HFFc6 (cell line): ENCODE data around the gene EVPL. TPM values are rescaled to one million over a fixed set of nuclear protein-coding genes. Genes with fewer than 3 reads are reported as not detected.

Experiments
- DNase-seq: peaks from one replicate; pipeline ENCODE4 v3.0.0-alpha.2; 2018
- H3K27ac Mint-ChIP-seq: 2 replicates; pipeline ENCODE4 v1.8.0; 2020; ENCODE audit warnings: mild to moderate bottlenecking, mixed read lengths
- H3K27me3 Mint-ChIP-seq: 2 replicates; pipeline ENCODE4 v1.8.0; 2021; ENCODE audit warnings: mild to moderate bottlenecking, moderate library complexity, mixed read lengths; ENCODE audit not compliant: insufficient read depth
- H3K36me3 Mint-ChIP-seq: 2 replicates; pipeline ENCODE4 v1.8.0; 2021; ENCODE audit warnings: low read depth, mixed read lengths
- H3K4me1 Mint-ChIP-seq: 2 replicates; pipeline ENCODE4 v1.8.0; 2020; ENCODE audit warnings: low read depth, mixed read lengths
- H3K4me3 Mint-ChIP-seq: 2 replicates; pipeline ENCODE4 v1.8.0; 2020; ENCODE audit warnings: mild to moderate bottlenecking, moderate library complexity, mixed read lengths
- H3K9me3 Mint-ChIP-seq: 2 replicates; pipeline ENCODE4 v1.8.0; 2020; ENCODE audit warnings: mild to moderate bottlenecking, mixed read lengths
- total RNA-seq, 6 experiments: library from RNA; stranded (reverse); fragmentation: NEBNext Ultra II Directional; extraction: Animal tissue kit (Norgen Biotek cat#: 25700); gene quantifications; 2 replicates in 1 of 6; 3 replicates in 5 of 6; pipeline ENCODE4 v1.2.3, GENCODE V29; 2021
- TF ChIP-seq, protein P1 (sequence below): fragments of 200-600 bp; sonication (generic); IDR thresholded peaks from 2 replicates; pipeline ENCODE4 v1.5.0; 2021; ENCODE audit warnings: antibody characterized with exemption, mild to moderate bottlenecking

Gene EVPL
- total RNA-seq, 6 experiments from 2014 or later, result not detected

- Mint-ChIP-seq H3K27me3 (peaks cover 24% of the 10 kb centered on the region), H3K4me1 (peaks cover 4% of the 10 kb centered on the region), H3K9me3 (no peaks in the 10 kb centered on the region), H3K36me3 (no peaks in the 10 kb centered on the region), H3K4me3 (no peak overlapping the region), H3K27ac (no peak overlapping the region)
- DNase-seq, result no peak
- TF ChIP-seq, protein P1, sequence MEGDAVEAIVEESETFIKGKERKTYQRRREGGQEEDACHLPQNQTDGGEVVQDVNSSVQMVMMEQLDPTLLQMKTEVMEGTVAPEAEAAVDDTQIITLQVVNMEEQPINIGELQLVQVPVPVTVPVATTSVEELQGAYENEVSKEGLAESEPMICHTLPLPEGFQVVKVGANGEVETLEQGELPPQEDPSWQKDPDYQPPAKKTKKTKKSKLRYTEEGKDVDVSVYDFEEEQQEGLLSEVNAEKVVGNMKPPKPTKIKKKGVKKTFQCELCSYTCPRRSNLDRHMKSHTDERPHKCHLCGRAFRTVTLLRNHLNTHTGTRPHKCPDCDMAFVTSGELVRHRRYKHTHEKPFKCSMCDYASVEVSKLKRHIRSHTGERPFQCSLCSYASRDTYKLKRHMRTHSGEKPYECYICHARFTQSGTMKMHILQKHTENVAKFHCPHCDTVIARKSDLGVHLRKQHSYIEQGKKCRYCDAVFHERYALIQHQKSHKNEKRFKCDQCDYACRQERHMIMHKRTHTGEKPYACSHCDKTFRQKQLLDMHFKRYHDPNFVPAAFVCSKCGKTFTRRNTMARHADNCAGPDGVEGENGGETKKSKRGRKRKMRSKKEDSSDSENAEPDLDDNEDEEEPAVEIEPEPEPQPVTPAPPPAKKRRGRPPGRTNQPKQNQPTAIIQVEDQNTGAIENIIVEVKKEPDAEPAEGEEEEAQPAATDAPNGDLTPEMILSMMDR, result no peak
These were observed 8.3 kb downstream of the EVPL start for GRCh38 chr17:76018801-76019200.

DNA sequence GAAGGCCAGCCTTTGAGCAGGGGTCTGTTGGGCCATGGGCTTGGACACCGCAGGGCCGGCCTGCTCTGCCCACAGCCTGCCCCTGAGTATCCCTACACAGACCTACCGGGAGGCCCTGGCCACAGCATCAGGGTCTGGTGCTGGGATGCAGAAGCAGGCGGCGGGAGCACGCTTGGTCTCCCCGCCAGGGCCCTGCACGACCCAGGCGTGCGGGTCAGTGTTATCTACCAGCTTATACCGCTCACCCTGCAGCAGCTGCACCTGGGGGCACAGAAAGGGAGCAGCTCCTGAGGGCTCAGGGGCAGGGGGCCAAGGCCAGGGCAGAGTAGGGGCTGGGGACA lies 8.8 kb downstream of the EVPL start:
- DNase-seq, result no peak
- Mint-ChIP-seq H3K4me3 (no peak overlapping the region), H3K27me3 (peaks cover 24% of the 10 kb centered on the region), H3K27ac (no peak overlapping the region), H3K4me1 (peaks cover 9% of the 10 kb centered on the region), H3K36me3 (no peaks in the 10 kb centered on the region), H3K9me3 (no peaks in the 10 kb centered on the region)
- TF ChIP-seq, protein P1, result no peak

DNA sequence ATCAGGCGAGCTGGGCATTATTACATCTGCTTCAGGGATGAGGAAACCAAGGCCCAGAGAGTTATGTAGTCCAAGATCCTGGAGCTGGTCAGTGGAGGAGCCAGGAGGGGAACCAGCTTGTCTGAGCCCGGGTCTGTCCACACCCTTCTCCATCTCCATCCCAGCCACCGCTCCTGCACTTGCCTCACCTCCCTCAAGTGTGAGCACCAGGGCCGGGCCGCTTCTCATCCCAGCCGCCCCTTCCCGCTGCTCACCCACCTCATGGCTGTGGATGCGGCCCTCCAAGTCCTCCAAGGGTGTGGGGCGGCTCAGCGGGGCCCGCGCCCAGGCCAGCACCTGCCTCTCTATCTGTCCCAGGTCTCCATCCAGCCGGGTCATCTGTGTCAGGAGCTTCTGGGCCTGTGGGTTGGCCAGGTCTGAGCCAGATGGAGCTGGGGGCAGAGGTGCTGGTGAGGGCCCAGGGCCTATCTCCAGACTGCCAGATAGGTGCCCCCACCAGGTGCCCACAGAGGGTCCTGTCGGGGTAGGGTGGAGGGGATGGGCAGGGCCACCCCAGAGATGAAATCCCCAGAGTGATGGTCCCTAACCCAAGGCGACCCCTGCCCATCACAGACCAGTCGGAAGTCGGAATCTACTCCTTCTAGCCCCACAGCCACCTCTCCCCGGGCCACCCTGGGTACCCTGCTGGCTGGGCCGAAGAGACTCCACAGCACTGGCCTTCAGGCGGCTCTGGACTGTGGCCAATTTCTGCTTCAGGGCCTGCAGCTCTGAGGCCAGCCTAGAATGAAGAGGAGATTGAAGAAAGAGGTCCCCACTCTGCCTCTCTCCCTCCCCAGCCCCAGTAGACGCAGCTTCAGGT lies 9.4 kb downstream of the EVPL start:
- TF ChIP-seq, protein P1, result no peak
- DNase-seq, result no peak
- peaks cover 11% of the 10 kb centered on the region for H3K4me1 Mint-ChIP-seq

DNA sequence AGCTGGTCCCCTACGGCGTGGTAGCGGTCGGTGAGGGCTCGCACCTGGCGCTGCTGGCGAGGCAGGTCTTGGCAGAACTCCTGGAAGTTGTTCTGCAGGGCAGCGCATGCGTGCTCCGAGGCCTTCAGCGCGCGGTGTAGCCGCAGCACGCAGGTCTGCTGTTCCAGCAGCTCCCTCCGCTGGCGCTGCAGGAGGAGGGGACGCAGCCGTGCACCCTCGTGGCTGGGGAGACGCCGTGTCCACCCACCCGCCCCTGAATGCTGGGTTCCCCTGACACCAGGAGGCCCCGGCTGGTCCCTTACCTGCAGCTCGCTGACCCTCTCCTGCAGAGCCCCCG lies 12.2 kb downstream of the EVPL start:
- no peak overlapping the region for H3K27ac Mint-ChIP-seq
- H3K36me3 Mint-ChIP-seq, result no peaks in the 10 kb centered on the region

More for the DNA sequence above, 9.4 kb downstream of the EVPL start:
- H3K9me3 Mint-ChIP-seq, result no peaks in the 10 kb centered on the region
- H3K27me3 Mint-ChIP-seq, result peaks cover 21% of the 10 kb centered on the region
- no peak overlapping the region for H3K27ac Mint-ChIP-seq
- no peaks in the 10 kb centered on the region for H3K36me3 Mint-ChIP-seq
- H3K4me3 Mint-ChIP-seq, result no peak overlapping the region

DNA sequence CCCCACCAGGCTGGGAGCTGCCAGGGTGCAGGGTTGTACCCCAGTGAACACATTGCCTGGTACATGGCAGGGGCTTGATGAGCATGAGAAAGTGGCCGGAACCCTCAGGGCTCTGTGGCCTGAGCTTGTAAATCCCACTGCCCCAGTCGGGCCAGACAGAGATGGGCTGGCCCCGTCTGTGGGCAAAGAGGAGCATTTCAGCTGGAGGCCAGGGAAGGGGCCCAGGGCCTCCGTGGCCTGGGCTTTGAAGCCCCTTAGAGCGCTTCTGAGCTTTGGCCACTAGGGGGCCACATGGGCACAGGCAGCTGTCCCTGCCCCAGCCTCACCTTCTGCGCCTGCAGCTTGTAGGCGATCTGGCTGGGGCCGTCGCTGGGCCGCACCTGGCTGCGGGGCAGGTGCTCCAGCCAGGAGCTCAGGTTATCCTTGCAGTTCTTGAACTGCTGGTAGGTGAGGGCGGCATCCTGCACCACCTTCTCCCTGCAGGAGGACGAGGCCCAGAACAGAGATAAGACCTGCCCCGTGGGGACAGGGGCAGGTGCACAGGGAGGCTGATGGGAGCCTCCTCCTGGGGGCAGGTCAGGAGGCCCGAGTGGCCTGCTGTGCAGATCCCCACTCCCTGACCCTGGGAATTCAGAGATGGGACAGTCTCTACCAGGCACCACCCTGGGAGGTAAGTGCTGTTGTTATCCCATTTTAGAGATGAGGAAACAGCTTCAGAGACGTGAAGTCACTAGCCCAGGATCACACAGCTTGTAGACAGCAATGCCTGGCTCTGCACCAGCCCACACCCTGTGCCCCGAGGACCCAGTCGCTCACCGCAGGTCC lies 12.8 kb downstream of the EVPL start:
- TF ChIP-seq, protein P1, result peak; percentile 99
- Mint-ChIP-seq H3K27ac (no peak overlapping the region), H3K4me1 (peaks cover 11% of the 10 kb centered on the region), H3K4me3 (no peak overlapping the region), H3K27me3 (peaks cover 15% of the 10 kb centered on the region), H3K36me3 (peaks cover 5% of the 10 kb centered on the region), H3K9me3 (no peaks in the 10 kb centered on the region; the same call in 1 of the 2 replicates)
- DNase-seq, result peak; percentile 32

More for the DNA sequence above, 12.2 kb downstream of the EVPL start:
- H3K9me3 Mint-ChIP-seq, result no peaks in the 10 kb centered on the region; the same call in 1 of the 2 replicates
- no peak for DNase-seq
- peaks cover 11% of the 10 kb centered on the region for H3K4me1 Mint-ChIP-seq
- no peak overlapping the region for H3K4me3 Mint-ChIP-seq
- peaks cover 14% of the 10 kb centered on the region for H3K27me3 Mint-ChIP-seq
- TF ChIP-seq, protein P1, result no peak
